ENCODE results near the gene SLC26A3.
"Not testable (repeated sequence)": the region's sequence is repeated elsewhere in the genome, so short reads cannot be mapped to it uniquely, and the experiment has no call there.

The SLC26A3 gene

DNA sequence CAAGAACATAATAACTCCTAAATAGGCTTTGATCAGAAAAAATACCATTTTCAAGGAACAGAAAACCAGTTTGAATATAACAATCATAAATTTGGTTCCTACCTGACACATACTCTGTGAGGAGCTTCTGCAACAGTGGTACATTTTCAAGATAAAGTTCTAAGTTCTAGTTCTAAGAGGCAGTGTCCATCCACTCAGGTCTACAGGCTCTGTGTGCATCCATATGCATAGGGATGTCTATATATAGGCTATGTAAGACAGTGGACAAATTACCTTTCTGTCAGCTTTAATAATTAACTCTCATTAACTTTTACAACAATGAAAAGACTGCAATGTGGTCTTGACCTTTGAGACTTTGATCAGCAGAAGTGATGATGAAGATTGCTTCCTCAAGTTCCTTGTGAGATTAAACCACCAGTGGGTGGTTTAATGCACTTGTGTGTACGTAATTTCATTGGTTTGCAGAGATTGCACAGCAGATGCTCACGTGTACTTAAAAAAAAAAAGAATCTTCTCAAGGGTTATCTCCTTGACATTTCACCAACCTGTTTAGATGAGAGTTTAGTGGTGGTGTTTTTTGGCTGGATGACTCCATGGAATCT, at the start of gene SLC26A3:
Gene SLC26A3, minus strand, starts transcription at position 215 of the 602 bp plus-strand sequence. CDS start 8,714 bp downstream, outside the sequence.
- DNase-seq (ENCODE audit: low read depth in 2 of 2) = no peak

DNA sequence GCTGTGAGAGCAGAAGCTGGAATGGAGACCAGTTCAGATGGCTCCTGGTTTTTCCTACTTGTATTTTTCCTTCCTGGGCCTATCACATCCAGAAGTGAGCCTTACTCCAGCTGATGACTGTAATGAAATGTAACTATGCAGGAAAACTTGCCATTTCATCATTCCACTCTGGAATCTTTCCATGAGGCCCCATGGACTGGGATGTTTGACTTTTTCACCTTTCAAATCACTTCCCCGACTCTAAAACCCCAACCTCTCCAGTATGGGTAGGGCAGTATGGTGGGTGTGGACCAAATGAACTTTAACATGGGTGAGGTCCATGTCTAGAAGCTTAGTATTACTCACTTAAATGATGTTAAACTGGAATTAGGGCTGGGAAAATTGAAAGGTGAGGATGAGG, 47.6 kb upstream of the SLC26A3 start:
- DNase-seq (ENCODE audit: low read depth in 2 of 2) = no peak

DNA sequence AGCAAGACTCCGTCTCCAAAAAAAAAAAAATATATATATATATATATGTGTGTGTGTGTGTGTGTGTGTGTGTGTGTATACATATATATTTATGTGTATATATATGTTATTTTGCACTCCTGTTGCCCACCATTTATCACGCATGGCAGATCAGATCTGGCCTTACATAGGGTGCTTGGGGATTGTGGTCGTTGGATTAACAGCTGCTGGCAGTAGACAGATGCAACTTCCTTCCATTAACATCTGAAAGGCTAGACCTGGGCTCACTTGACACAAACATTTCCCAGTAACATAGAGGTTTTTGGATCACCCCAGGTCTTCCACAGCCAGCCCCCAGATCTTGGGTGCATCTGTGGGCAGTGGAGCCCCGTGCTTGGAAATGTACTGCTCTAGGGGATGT, 47.2 kb upstream of the SLC26A3 start:
- no peak for DNase-seq (ENCODE audit: low read depth in 2 of 2)

DNA sequence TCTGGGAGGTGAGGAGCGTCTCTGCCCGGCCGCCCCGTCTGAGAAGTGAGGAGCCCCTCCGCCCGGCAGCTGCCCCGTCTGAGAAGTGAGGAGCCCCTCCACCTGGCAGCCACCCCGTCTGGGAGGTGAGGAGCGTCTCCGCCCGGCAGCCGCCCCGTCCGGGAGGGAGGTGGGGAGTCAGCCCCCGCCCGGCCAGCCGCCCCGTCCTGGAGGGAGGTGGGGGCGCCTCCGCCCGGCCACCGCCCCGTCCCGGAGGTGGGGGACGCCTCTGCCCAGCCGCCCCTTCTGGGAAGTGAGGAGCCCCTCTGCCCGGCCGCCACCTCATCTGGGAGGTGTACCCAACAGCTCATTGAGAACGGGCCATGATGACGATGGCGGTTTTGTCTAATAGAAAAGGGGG, 45.2 kb upstream of the SLC26A3 start:
- not testable (repeated sequence) for DNase-seq (ENCODE audit: low read depth in 2 of 2)

DNA sequence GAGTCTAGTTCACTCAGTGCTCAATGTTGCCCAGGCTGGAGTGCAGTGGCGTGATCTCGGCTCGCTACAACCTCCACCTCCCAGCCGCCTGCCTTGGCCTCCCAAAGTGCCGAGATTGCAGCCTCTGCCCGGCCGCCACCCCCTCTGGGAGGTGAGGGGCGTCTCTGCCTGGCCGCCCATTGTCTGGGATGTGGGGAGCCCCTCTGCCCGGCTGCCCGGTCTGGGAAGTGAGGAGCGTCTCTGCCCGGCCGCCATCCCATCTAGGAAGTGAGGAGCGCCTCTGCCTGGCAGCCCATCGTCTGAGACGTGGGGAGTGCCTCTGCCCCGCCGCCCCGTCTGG, 44.8 kb upstream of the SLC26A3 start:
- not testable (repeated sequence) for DNase-seq (ENCODE audit: low read depth in 2 of 2)

DNA sequence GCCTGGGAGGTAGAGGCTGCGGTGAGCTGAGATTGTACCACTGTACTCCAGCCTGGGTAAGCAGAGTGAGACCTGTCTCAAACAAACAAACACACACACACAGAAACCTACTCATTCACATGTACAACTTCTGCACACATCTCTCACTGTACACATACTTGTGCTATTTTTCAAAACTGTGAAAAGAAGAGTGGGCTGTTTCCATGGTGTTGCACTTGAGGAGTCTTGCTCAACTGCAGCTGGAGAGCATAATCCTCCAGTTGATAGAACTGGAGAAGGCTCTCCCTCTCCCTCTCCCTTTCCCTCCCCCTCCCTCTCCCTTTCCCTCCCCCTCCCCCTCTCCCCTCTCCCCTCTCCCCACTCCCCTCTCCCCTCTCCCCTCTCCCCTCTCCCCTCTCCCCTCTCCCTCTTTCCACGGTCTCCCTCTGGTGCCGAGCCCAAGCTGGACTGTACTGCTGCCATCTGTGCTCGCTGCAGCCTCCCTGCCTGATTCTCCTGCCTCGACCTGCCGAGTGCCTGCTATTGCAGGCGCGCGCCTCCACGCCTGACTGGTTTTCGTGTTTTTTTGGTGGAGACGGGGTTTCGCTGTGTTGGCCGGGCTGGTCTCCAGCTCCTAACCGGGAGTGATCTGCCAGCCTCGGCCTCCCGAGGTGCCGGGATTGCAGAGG, 44.3 kb upstream of the SLC26A3 start:
- no peak for DNase-seq (ENCODE audit: low read depth in 2 of 2)

DNA sequence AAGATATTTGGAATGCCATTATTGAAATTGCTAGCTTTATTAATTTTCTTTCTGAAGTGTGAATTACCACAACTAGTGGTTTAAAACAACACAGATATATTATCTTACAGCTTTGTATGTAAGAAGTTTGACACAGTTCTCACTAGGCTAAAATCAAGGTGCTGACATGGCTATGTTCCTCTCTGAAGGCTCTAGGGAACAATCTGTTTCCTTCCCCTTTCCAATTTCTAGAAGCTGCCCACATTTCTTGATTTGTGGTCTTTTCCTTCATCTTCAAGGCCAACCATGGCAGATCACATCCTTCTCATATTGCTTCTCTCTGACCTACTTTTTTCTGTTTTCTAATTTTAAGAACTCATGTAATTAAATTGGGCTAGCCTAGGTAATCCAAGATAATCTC, 43.3 kb upstream of the SLC26A3 start:
- no peak for DNase-seq (ENCODE audit: low read depth in 2 of 2)

DNA sequence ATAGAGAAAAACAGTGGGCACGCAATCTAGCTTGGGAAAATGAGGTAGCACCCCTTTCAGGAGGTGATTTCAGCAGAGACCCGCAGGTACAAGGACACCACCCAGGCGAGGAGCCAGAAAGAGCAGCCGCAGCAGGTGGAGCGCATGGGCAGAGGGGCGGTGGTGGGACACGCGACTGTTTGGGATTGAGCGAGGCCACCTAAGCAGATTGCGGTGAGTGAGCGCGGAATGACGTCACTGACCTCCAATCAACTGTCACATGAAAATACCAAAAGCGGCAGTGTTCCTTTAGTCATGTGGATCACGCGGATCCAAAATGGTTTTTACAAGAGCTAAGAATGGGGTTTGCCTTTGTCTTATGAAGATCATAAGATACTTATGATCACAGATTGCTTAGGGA, 40.2 kb upstream of the SLC26A3 start:
- DNase-seq (ENCODE audit: low read depth in 2 of 2) = no peak

DNA sequence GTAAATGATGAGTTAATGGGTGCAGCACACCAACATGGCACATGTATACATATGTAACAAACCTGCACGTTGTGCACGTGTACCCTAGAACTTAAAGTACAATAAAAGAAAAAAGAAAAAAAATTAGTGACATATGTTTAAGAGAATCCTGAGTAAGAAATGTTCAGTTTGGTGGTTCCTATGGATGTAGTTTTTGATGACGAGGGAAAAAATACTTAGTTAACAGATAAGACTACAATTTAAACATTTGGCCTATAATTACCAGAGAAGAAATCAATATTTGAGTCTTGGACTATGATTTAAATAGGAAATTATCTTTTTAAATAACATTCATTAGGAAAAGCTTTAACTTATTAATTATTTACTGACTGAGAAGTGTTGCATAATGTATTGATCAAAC, 39.2 kb upstream of the SLC26A3 start:
- no peak for DNase-seq (ENCODE audit: low read depth in 2 of 2)

DNA sequence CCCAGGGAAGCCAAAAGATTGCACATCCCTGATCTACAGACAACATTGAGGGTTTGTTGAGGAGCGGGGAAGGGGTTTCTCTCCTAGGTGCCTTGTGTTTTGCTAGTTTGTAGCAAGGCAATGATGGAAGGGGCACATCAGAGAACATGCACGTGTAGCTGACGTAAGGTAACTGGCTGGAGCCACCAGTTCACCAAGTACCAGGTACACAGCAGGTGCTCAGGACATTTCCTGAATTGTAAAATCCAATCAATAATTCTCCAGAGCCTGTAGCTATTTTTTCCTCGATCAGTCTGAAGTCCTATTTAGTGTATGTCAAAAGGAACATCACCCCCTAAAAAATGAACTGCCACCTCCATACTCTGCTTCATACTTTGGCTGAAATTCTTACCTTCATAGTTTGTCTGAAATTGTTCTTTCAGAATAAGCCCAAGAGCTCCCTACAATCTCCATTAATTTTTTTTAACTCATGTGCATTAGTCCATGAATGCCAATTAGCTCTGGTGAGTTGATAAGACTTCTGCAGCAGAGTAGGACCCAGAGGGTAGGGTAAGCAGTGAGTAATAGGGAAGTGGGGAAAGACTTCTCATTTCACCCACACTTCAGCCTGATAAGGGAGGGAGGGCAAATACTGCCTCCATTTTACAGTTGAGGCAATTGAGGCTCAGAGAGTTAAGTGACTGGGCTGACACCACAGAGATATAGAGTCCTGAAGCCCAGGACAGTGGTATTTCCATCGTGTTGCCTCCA, 36.0 kb upstream of the SLC26A3 start:
- DNase-seq (ENCODE audit: low read depth in 2 of 2) = no peak

DNA sequence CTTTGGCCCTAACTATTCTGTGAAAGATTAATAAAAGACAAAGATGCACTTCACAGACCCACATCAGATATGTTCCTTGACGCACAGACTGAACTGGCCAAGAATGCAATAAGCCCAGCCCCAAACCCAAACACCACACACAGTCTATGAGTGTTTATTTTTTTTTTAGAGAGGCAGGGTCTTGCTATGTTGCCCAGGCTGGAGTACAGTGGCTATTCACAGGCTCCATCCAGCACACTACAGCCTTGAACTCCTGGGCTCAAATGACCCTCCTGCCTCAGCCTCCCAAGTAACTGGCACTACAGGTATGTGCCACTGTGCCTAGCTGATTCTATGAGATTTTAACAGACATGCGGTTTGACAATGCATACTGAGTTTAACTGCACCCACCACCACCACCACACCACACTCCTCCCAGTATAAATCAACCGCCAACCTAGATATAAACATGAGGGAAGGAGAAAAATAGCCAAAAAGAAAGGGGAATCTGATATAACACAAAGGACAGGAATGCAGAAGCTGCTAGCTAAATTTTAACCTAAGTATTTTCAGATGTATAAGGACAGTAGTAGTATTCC, 35.1 kb upstream of the SLC26A3 start:
- DNase-seq (ENCODE audit: low read depth in 2 of 2) = no peak

DNA sequence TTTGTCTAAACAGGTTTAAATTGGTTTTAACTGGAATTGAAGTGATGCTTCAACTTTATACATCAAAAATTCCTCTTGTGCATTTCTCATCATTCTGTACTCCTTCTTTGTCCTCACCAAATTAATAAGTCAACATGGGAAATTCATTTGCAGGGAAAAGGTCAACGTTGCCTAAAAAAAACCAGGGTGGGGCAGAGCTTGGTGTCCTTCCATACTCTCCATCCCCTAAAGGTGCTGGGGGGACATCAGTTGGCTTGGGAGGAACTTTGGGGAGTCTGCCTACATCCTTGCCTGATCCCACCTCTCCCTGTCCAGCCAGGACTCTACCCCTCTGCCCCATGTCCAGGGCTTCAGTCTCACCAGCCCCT, 34.1 kb upstream of the SLC26A3 start:
- no peak for DNase-seq (ENCODE audit: low read depth in 2 of 2)

DNA sequence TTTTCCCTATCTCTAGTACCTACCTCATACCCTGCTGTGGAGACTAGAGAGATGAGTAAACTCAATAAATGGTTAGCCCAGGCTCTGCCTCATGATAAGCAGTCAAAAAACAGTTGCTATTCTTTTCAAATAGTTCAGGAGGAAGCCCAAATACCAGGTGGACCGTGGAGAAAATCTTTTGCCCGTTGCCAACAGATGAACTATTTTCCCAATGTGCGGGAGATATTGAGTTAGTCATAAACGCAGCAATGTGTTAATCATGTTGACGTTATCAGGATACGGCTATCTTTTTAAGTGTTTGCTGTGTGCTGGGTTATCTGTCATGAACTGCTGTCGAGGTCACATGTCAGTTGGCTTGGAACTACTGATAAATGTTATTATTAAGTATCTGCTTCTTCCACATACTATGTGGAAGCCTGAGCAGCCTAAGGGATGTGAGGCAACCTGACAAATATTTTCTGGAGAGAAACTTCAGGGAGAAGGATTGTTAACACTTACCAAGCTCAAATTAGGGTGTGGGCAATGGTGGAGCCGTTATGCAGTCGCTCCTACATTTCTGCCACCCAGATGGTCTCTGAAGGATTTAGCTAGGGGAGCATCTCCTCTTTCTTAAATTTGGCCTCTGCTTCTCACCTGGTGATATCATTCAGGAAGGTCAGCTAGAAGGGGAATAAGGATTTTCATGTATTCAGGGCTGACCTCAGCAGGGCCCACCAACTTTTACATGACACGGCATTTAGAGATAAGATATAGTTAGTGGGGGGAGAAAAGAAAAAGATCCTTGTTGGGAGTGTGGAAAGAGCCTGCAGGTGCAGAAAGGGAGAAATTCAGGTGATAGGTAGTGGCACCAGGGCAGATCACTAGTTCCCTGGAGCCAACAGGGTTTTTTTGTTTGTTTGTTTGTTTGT, 33.5 kb upstream of the SLC26A3 start:
- DNase-seq (ENCODE audit: low read depth in 2 of 2) = no peak

DNA sequence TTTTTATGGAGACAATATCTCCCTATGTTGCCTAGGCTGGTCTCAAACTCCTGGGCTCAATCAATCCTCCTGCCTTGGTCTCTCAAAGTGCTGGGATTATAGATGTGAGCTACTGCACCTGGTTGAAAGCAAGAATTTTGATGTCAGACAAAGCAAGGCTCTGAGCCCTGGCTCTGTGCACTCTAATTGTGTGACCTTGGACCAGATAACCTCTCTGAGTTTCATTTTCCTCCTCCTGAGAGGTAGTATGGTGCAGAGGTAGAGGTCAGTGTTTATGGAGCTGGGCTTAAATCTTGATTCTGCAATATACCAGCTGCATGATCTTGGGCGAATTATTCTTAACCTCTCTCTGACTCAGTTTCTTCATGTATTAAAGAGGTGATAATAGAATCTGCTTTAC, 31.4 kb upstream of the SLC26A3 start:
- DNase-seq (ENCODE audit: low read depth in 2 of 2) = no peak

DNA sequence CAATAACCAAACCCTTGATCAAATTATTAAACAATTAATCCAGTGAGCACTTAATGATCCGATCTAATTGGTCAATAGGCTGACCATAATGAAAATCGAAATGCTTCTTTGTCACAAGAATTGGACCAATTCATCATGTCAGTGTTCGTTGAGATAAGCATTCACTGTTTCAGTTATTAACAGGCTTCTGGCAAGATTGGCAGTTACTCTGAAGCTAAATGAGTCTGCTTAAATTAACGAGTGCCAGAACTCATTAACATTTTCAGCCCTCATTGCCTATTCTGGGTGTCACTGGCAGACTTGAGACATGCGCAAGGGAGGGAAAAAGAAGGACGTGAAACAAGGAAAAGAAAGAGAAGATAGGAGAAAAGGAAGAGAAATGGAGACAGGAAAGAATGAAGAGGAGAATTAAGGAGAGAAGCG, 30.7 kb upstream of the SLC26A3 start:
- no peak for DNase-seq (ENCODE audit: low read depth in 2 of 2)

DNA sequence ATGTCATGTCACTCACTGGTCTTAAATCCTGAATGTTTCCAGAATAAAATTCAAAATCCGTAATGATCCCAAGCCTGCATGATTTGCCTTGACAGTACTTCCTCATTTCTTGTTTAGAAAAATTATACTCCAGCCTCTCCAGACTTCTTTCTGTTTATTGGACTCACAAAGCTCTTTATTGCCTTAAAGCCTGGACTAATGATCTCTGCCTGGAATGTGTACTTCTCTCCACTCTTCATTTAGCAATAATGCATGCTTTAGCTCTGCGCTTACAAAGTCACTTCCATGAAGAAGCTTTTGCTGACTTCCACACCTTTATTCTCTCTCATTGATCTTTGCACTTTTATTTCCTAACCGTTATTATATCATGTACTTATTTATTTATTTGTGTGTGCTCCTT, 27.4 kb upstream of the SLC26A3 start:
- no peak for DNase-seq (ENCODE audit: low read depth in 2 of 2)

DNA sequence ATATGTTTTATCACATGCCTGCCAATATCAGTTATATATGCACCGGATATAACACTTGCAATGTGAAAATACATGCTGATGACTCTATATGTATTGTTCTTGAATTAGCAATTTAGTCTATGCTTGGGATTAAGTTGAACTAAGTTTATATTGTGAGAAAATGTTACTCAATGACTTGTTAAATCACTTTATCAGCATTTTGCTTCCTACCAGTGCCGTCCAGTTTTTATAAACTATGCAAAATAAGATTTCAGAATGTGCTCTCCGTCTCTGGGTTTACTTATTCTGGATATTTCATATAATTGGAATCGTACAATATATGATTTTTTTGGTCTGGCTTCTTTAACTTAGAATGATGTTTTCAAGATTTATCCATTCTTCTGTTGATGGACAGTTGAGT, 25.5 kb upstream of the SLC26A3 start:
- DNase-seq (ENCODE audit: low read depth in 2 of 2) = no peak

DNA sequence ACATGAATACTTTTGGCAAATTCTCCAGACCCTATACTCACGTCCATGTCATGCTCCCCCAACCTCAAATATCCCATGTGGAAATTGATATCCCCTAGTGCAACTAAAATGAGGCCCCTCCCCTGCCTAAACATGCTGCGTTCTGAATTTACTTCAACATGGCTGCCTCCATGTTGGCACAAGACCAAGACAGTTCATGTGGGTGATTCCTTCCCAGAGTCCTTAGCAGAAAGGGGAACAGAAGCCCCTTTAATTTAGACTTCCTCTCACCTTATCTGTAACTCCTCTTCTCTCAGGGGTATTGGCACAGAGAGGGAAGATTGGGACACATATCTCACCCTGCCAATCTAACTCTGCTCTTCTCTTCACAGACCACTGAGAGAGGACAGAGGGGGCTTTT, 24.5 kb upstream of the SLC26A3 start:
- DNase-seq (ENCODE audit: low read depth in 2 of 2) = no peak

DNA sequence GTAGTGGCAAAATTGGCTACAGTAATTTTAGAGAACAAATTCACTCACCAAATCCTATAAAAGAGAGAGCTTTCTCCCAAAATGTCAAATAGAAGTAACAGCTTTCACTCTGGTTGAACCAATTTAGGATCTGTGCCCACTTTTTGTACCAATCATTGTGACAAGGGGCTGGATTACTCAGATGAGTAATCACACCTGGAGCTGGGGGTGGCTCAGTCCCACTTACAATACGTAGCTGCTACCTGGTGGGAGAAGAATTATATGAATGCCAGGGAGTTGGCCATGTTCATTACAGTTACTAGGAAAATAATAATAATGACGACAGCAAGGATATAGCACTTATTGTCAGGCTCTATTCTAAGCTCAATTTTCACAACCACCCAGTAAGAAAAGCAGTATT, 23.4 kb upstream of the SLC26A3 start:
- DNase-seq (ENCODE audit: low read depth in 2 of 2) = no peak

DNA sequence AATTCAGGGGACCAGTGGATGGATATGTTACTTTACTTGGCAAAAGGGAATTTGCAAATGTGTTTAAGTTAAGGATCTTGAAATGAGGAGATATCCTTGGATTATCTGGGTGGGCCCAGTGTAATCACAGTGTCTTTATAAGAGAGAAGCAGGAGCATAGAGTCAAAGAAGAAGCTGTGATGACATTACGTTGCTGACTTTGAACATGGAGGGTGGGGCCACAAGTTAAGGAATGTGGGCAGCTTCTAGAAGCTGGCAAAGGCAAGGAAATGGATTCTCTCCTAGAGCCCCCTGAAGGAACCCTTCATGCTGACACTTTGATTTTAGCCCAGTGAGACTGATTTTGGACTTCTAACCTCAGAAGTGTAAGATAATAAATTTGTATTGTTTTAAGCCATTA, 21.8 kb upstream of the SLC26A3 start:
- DNase-seq (ENCODE audit: low read depth in 2 of 2) = no peak

DNA sequence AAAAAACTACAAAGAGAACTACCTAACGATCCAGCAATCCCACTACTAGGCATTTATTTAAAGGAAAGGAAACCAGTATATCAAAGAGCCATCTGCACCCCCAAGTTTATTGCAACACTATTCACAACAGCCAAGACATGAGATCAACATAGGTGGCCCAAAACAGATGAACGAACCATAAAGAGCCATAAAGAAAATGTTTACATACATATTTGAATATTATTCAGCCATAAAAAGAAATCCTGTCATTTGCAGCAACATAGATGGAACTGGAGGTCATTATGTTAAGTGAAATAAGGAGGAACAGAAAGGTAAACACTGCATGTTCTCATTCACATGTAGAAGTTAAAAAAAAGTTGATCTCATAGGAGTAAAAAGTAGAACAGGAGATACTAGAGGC, 15.6 kb upstream of the SLC26A3 start:
- no peak for DNase-seq (ENCODE audit: low read depth in 2 of 2)

DNA sequence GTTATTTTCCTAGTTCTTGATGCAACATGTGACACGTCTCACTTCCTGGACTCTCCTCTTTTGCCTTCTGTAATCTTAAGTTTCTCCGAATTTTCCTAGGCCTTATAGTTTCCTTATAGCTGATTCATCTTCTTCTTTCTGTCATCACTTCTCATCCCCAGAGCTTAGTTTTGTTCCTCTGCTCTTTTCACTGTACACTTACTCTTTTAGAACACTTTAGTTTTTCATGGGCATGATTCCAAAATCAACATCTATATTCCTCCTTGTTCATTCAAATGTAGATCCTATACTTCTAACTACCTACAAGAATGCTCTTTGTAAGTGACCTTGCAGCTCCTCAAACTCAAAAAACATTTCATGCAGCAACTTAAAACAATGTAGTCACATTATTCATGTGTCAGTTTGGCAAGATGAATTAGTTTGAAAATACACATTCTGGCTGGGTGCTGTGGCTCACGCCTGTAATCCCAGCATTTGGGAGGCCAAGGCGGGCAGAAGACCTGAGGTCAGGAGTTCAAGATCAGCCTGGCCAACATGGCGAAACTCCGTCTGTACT, 13.1 kb upstream of the SLC26A3 start:
- DNase-seq (ENCODE audit: low read depth in 2 of 2) = peak; percentile 75 to 82

All from fibroblast of skin of left biceps (primary cell).